SK-N-SH (cell line): ENCODE data around the gene JPH3. TPM values are rescaled to one million over a fixed set of nuclear protein-coding genes. Genes with fewer than 3 reads are reported as not detected.

Experiments
- CTCF ChIA-PET: fragments of 300-600, 350-600 bp; formaldehyde crosslinking; extraction: SDS; loops from one replicate; lab custom pipeline; 2021; lab: Yijun Ruan, JAX
- POLR2A ChIA-PET: fragments of 350-600 bp; sonication (Branson Sonifier 250); formaldehyde crosslinking; extraction: SDS; loops from one replicate; lab custom pipeline; 2020; ENCODE audit warnings: antibody characterized with exemption, inconsistent platforms; lab: Yijun Ruan, JAX
- DNase-seq: peaks from one replicate; pipeline ENCODE4 v3.0.0; 2012
- H2AFZ ChIP-seq: fragments of 200-600 bp; sonication (generic); 2 replicates; pipeline ENCODE4 v1.8.1; 2016; ENCODE audit warnings: antibody characterized with exemption, mild to moderate bottlenecking, low read depth
- H3F3A ChIP-seq: fragments of 200-600 bp; sonication (generic); replicated peaks from 2 replicates; pipeline ENCODE3; 2016; ENCODE audit warnings: antibody characterized with exemption, mild to moderate bottlenecking; ENCODE audit not compliant: insufficient read depth
- H3K27ac ChIP-seq, 2 experiments: fragments of 200-500 bp in 1 of 2; fragments of 200-600 bp in 1 of 2; sonication (Bioruptor generic) in 1 of 2; sonication (generic), shearing (Covaris generic) in 1 of 2; 2 replicates each; pipeline versions ENCODE4 v1.5.1 to v1.6.1; 2014 to 2016; ENCODE audit warnings: low read depth in 2 of 2, inconsistent platforms in 1 of 2, low read length in 1 of 2, mild to moderate bottlenecking in 1 of 2, mixed read lengths in 1 of 2
- H3K27me3 ChIP-seq: fragments of 200-600 bp; sonication (generic), shearing (Covaris generic); 2 replicates; pipeline ENCODE4 v1.6.1; 2016; ENCODE audit warnings: mixed run types; ENCODE audit not compliant: insufficient read depth
- H3K36me3 ChIP-seq, 2 experiments: fragments of 200-500 bp in 1 of 2; fragments of 200-600 bp in 1 of 2; sonication (Bioruptor generic) in 1 of 2; sonication (generic) in 1 of 2; replicated peaks in 1 of 2; 2 replicates each; pipeline versions ENCODE3 to v1.5.1; 2014 to 2016; ENCODE audit warnings: low read length in 1 of 2, mild to moderate bottlenecking in 1 of 2; ENCODE audit not compliant: insufficient read depth in 2 of 2, control insufficient read depth in 1 of 2
- H3K4me1 ChIP-seq, 2 experiments: fragments of 200-500 bp in 1 of 2; fragments of 200-600 bp in 1 of 2; sonication (Bioruptor generic) in 1 of 2; sonication (generic), shearing (Covaris generic) in 1 of 2; 2 replicates each; pipeline versions ENCODE4 v1.5.1 to v1.6.1; 2014 to 2016; ENCODE audit warnings: low read depth in 1 of 2, low read length in 1 of 2, mixed run types in 1 of 2; ENCODE audit not compliant: insufficient read depth in 2 of 2, control insufficient read depth in 1 of 2
- H3K4me2 ChIP-seq: fragments of 200-600 bp; sonication (generic), shearing (Covaris generic); 2 replicates; pipeline ENCODE4 v1.6.1; 2017; ENCODE audit warnings: mixed run types
- H3K4me3 ChIP-seq, 2 experiments: fragments of 200-500 bp in 1 of 2; fragments of 200-600 bp in 1 of 2; sonication (Bioruptor generic) in 1 of 2; sonication (generic), shearing (Covaris generic) in 1 of 2; 2 replicates each; pipeline versions ENCODE4 v1.5.1 to v1.8.1; 2014 to 2016; ENCODE audit warnings: low read depth in 2 of 2, inconsistent platforms in 1 of 2, low read length in 1 of 2, mild to moderate bottlenecking in 1 of 2, mixed read lengths in 1 of 2, moderate library complexity in 1 of 2
- H3K79me2 ChIP-seq: fragments of 200-600 bp; sonication (generic); 2 replicates; pipeline ENCODE4 v1.8.1; 2017; ENCODE audit warnings: mild to moderate bottlenecking; ENCODE audit not compliant: insufficient read depth
- H3K9ac ChIP-seq: fragments of 200-600 bp; sonication (generic); 2 replicates; pipeline ENCODE4 v1.6.1; 2017; ENCODE audit warnings: mixed run types
- H3K9me2 ChIP-seq: fragments of 200-600 bp; sonication (generic); 2 replicates; pipeline ENCODE4 v1.6.1; 2017; ENCODE audit warnings: mixed run types
- H3K9me3 ChIP-seq: fragments of 200-600 bp; sonication (generic); 2 replicates; pipeline ENCODE4 v1.6.1; 2017; ENCODE audit warnings: mixed run types, mild to moderate bottlenecking, moderate library complexity
- H4K20me1 ChIP-seq: fragments of 200-600 bp; sonication (generic); 2 replicates; pipeline ENCODE4 v1.6.1; 2017; ENCODE audit warnings: mild to moderate bottlenecking, mixed run types; ENCODE audit not compliant: insufficient read depth
- EP300 ChIP-seq, 2 experiments: IDR thresholded peaks; 2 replicates each; pipeline versions ENCODE4 v1.4.0 to v1.6.1; 2012; ENCODE audit warnings: borderline replicate concordance in 1 of 2, low read depth in 1 of 2, low read length in 1 of 2
- FOXJ3 ChIP-seq: sonication (generic); formaldehyde crosslinking; IDR thresholded peaks from 2 replicates; pipeline ENCODE4 v1.5.1; 2020; ENCODE audit warnings: mild to moderate bottlenecking, missing genetic modification reagents
- FOXM1 ChIP-seq: IDR thresholded peaks from 2 replicates; pipeline ENCODE4 v1.4.0; 2012; ENCODE audit warnings: low read depth, mild to moderate bottlenecking
- GABPA ChIP-seq: IDR thresholded peaks from 2 replicates; pipeline ENCODE4 v1.4.0; 2012; ENCODE audit warnings: low read depth, mild to moderate bottlenecking
- IRF3 ChIP-seq: fragments of 150-350 bp; IDR thresholded peaks from 2 replicates; pipeline ENCODE4 v1.6.1; 2016; ENCODE audit warnings: mild to moderate bottlenecking, low read depth, low read length
- MEF2A ChIP-seq: IDR thresholded peaks from 2 replicates; pipeline ENCODE4 v1.4.0; 2012; ENCODE audit warnings: low read depth, borderline replicate concordance
- MXI1 ChIP-seq: IDR thresholded peaks from 2 replicates; pipeline ENCODE4 v1.6.1; 2012; ENCODE audit warnings: mild to moderate bottlenecking, low read depth, low read length, improper control_type of control experiment
- NFIC ChIP-seq: IDR thresholded peaks from 2 replicates; pipeline ENCODE4 v1.4.0; 2012; ENCODE audit warnings: borderline replicate concordance
- PBX3 ChIP-seq: IDR thresholded peaks from 2 replicates; pipeline ENCODE4; 2012
- SIN3A ChIP-seq: IDR thresholded peaks from 2 replicates; pipeline ENCODE4 v1.6.1; 2012; ENCODE audit warnings: low read depth, mild to moderate bottlenecking, low read length, moderate library complexity, borderline replicate concordance
- USF2 ChIP-seq: fragments of 150-350 bp; IDR thresholded peaks from 2 replicates; pipeline ENCODE4 v1.6.1; 2017; ENCODE audit warnings: antibody characterized with exemption, low read length, low read depth, borderline replicate concordance
- ZBTB33 ChIP-seq: IDR thresholded peaks from 2 replicates; pipeline ENCODE4 v1.4.0; 2012; ENCODE audit warnings: low read depth, borderline replicate concordance
- WGBS: methylation state at CpG from one replicate; pipeline ENCODE4 v1.1.6; 2017; ENCODE audit warnings: low lambda C conversion rate; 5-methylcytosine and 5-hydroxymethylcytosine counted together
- polyA plus RNA-seq, 3 experiments: library from polyadenylated mRNA; depleted of rRNA; stranded (reverse); fragments of >200 nt; gene quantifications; 2 replicates each; pipeline ENCODE4 v1.2.3, GENCODE V29; 2012

JPH3 gene
- polyA plus RNA-seq, 1 of the 3 experiments (the other 2 are of a cell fraction): 0.25 TPM

GRCh38 chr16:87741700-87742415 is 139.6 kb downstream of the JPH3 start:
- no peak for DNase-seq
- H3F3A ChIP-seq: no peaks in the 10 kb centered on the region
- POLR2A ChIA-PET: no interaction called here
- no peaks in the 10 kb centered on the region for H3K9me3 ChIP-seq
- H3K36me3 ChIP-seq: peaks cover 9 to 29% of the 10 kb centered on the region in 2 experiments
- no peak for TF ChIP-seq IRF3
- no peak for TF ChIP-seq ZBTB33
- no peak for TF ChIP-seq USF2
- TF ChIP-seq GABPA: no peak
- TF ChIP-seq FOXJ3 (CRISPR knock-in tag): no peak
- CTCF ChIA-PET: interaction anchor here (1.0 kb wide), 1 partner anchor 38 kb away, joined by 3 read pairs; no protein-coding TSS in a partner anchor
- no peak overlapping the region for H2AFZ ChIP-seq
- H3K27me3 ChIP-seq: no peaks in the 10 kb centered on the region
- no peak overlapping the region for H3K27ac ChIP-seq
- no peaks in the 10 kb centered on the region for H3K9me2 ChIP-seq
- H3K4me3 ChIP-seq: no peak overlapping the region
- no peaks in the 10 kb centered on the region for H3K4me1 ChIP-seq
- H3K4me2 ChIP-seq: no peak overlapping the region
- WGBS: 95% methylated on average over 15 of the region's 16 CpGs
- no peaks in the 10 kb centered on the region for H4K20me1 ChIP-seq
- H3K9ac ChIP-seq: no peak overlapping the region
- H3K79me2 ChIP-seq: peaks cover 4% of the 10 kb centered on the region; the same call in 1 of the 2 replicates

GRCh38 chr16:87742781-87743490 is 140.6 kb downstream of the JPH3 start:
- H4K20me1 ChIP-seq: no peaks in the 10 kb centered on the region
- H3K9me3 ChIP-seq: no peaks in the 10 kb centered on the region
- H3K9me2 ChIP-seq: no peaks in the 10 kb centered on the region
- peaks cover 9 to 40% of the 10 kb centered on the region in 2 experiments for H3K36me3 ChIP-seq
- H2AFZ ChIP-seq: no peak overlapping the region
- no peak overlapping the region for H3K9ac ChIP-seq
- no peak for TF ChIP-seq MEF2A
- no peak for TF ChIP-seq SIN3A
- no peak for TF ChIP-seq MXI1
- no peak for TF ChIP-seq FOXJ3 (CRISPR knock-in tag)
- no peak for TF ChIP-seq PBX3
- TF ChIP-seq FOXM1: no peak
- TF ChIP-seq NFIC: no peak
- no peak for TF ChIP-seq EP300 (IDR thresholded peaks at IDR 0.05; ENCODE audit: borderline replicate concordance in 1 of 2, low read depth in 1 of 2, low read length in 1 of 2)
- CTCF ChIA-PET: no interaction called here
- no peak overlapping the region for H3K4me3 ChIP-seq
- no peaks in the 10 kb centered on the region for H3F3A ChIP-seq
- H3K27ac ChIP-seq: no peak overlapping the region
- 93% methylated on average over 15 of the region's 17 CpGs for WGBS
- H3K4me2 ChIP-seq: no peak overlapping the region
- H3K79me2 ChIP-seq: peaks cover 4% of the 10 kb centered on the region; the same call in 1 of the 2 replicates
- no peaks in the 10 kb centered on the region for H3K4me1 ChIP-seq
- DNase-seq: no peak
- POLR2A ChIA-PET: no interaction called here
- H3K27me3 ChIP-seq: no peaks in the 10 kb centered on the region
